Spleen (tissue), 11 donors: ENCODE data around the gene CCDC15. TPM values are rescaled to one million over a fixed set of nuclear protein-coding genes. Genes with fewer than 3 reads are reported as not detected.

Experiments
- DNase-seq: peaks from one replicate; pipeline ENCODE4 v3.0.0-alpha.2; 2020
- H3K27ac ChIP-seq, 8 donors: fragments of 200-600 bp; sonication (generic) in 7 of 8; 1 replicate in 4 of 8; 2 replicates in 4 of 8; pipeline versions ENCODE4 v1.5.0 to v1.8.0; 2016 to 2021; ENCODE audit warnings: inconsistent platforms in 4 of 8, mild to moderate bottlenecking in 4 of 8, moderate library complexity in 1 of 8
- H3K27me3 ChIP-seq, 7 donors: fragments of 200-600 bp; sonication (generic) in 6 of 7; replicated peaks in 1 of 7; 1 replicate in 4 of 7; 2 replicates in 3 of 7; pipeline versions ENCODE4 v1.5.0 to v1.8.0; 2016 to 2021; ENCODE audit warnings: inconsistent platforms in 3 of 7, mild to moderate bottlenecking in 1 of 7
- H3K36me3 ChIP-seq, 6 donors: fragments of 200-600 bp; sonication (generic) in 5 of 6; 1 replicate in 4 of 6; 2 replicates in 2 of 6; pipeline versions ENCODE4 v1.5.0 to v1.8.0; 2016 to 2021; ENCODE audit warnings: inconsistent platforms in 2 of 6
- H3K4me1 ChIP-seq, 6 donors: fragments of 200-600 bp; sonication (generic) in 5 of 6; 1 replicate in 3 of 6; 2 replicates in 3 of 6; pipeline versions ENCODE4 v1.5.0 to v1.8.0; 2016 to 2021; ENCODE audit warnings: inconsistent platforms in 3 of 6
- H3K4me3 ChIP-seq, 8 donors: fragments of 200-600 bp; sonication (generic) in 7 of 8; 1 replicate in 4 of 8; 2 replicates in 4 of 8; pipeline versions ENCODE4 v1.5.0 to v1.8.0; 2016 to 2021; ENCODE audit warnings: inconsistent platforms in 4 of 8, mild to moderate bottlenecking in 4 of 8, moderate library complexity in 2 of 8
- H3K9me3 ChIP-seq, 8 donors: fragments of 200-600 bp; sonication (generic) in 7 of 8; 1 replicate in 4 of 8; 2 replicates in 4 of 8; pipeline versions ENCODE4 v1.5.0 to v1.8.0; 2016 to 2021; ENCODE audit warnings: inconsistent platforms in 4 of 8
- POLR2A ChIP-seq, 3 donors: fragments of 450-650 bp; IDR thresholded peaks; one replicate each; pipeline ENCODE4 v1.5.1; 2017; ENCODE audit warnings: antibody characterized with exemption in 3 of 3, mild to moderate bottlenecking in 1 of 3
- POLR2AphosphoS5 ChIP-seq, 3 donors: sonication (generic); formaldehyde crosslinking; IDR thresholded peaks; one replicate each; pipeline ENCODE4 v1.5.1; 2017; ENCODE audit warnings: antibody characterized with exemption in 3 of 3
- WGBS, 5 donors: extraction: QIAGEN DNeasy Blood & Tissue Kit in 3 of 5; methylation state at CpG; one replicate each; pipeline versions ENCODE4 v1.1.5 to v1.1.7; 2013 to 2018; 5-methylcytosine and 5-hydroxymethylcytosine counted together
- intact Hi-C: fragments of 100-400 bp; cut with DNase I; formaldehyde crosslinking; loops from one replicate; pipeline ENCODE4 v1.15.0; 2023; ENCODE audit warnings: low total_unique reads
- polyA plus RNA-seq, 3 donors: library from polyadenylated mRNA; stranded (reverse); fragments of 200-250 nt; gene quantifications; one replicate each; pipeline ENCODE4 v1.2.1, GENCODE V29; 2013
- total RNA-seq, 7 donors: library from RNA; depleted of rRNA in 3 of 7; stranded (reverse); fragments of >200 nt in 3 of 7; fragmentation: NEBNext Ultra II Directional in 4 of 7; extraction: Animal tissue kit (Norgen Biotek cat#: 25700) in 4 of 7; gene quantifications; one replicate each; pipeline versions ENCODE4 v1.1.0 to v1.2.1, GENCODE V29; 2016 to 2021
- TF ChIP-seq, protein P1 (sequence below), 11 experiments: fragments of 200-600 bp in 7 of 11; fragments of 450-650 bp in 4 of 11; sonication (generic) in 4 of 11; IDR thresholded peaks in 8 of 11; conservative IDR thresholded peaks in 3 of 11; 1 replicate in 7 of 11; 2 replicates in 4 of 11; pipeline versions ENCODE4 v1.4.0 to v1.8.0; 2016 to 2021; ENCODE audit warnings: antibody characterized with exemption in 11 of 11, inconsistent platforms in 4 of 11, mild to moderate bottlenecking in 1 of 11
- donor health status: healthy with polysubstance abuse.
- donor health status: DM: no; HTN: no; CAD: no; lungs with moderate emphysema.
- donor health status: DM: no; HTN: no; CAD: no.
- donor health status: Bipolar disorder and iron deficiency.
- donor health status: healthy.
- donor health status: DM: no; HTN: no; CAD: no.
- donor health status: DM: yes; HTN: yes; CAD: no.

The CCDC15 gene
- total and polyA plus RNA-seq, 10 donors: 0.61 to 3.6 (median 2.2) TPM

DNA sequence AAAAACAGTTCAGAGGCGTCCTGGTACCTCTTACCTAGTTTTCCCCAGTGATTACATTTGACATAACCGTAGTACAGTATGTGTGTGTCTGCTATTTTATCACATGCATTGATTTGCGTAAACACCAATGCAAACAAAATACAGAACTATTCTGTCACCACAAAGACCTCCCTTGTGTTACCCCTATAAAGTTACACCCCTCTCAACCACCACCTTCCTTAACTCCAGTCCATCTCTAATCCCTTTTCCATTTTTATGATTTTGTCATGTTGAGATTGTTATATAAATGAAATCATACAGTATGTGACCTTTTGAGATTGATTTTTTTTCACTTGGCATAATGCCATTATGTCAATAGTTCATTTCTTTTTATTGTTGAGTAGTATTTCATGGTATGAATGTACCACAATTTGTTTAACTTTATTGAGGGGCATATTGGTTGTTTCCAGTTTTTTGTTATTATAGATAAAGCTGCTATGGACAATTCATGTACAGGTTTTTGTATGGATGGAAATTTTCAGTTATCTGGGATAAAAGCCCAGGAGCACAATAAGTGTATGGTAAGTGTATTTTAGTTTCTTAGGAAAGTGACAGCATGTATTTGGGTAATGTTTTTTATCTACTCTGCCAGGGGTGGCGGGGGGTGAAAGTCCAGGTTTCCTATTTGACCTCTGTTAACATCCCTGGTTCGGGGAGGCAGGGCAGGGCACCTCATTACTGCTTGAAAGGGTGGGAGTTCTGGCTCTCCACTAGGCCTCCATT lies 103.1 kb downstream of the CCDC15 start:
- Histone ChIP-seq H3K4me1 (peaks cover 0 to under 1% (median 0%) of the 10 kb centered on the region in 6 donors), H3K4me3 (no peak overlapping the region), H3K27me3 (peaks cover 0 to 5% (median 0%) of the 10 kb centered on the region in 7 donors), H3K27ac (no peak overlapping the region), H3K36me3 (no peaks in the 10 kb centered on the region), H3K9me3 (peaks cover 0 to 4% (median 0%) of the 10 kb centered on the region in 8 donors)
- no peak for DNase-seq
- no peak for TF ChIP-seq POLR2A (IDR thresholded peaks at IDR 0.05)
- TF ChIP-seq, protein P1, sequence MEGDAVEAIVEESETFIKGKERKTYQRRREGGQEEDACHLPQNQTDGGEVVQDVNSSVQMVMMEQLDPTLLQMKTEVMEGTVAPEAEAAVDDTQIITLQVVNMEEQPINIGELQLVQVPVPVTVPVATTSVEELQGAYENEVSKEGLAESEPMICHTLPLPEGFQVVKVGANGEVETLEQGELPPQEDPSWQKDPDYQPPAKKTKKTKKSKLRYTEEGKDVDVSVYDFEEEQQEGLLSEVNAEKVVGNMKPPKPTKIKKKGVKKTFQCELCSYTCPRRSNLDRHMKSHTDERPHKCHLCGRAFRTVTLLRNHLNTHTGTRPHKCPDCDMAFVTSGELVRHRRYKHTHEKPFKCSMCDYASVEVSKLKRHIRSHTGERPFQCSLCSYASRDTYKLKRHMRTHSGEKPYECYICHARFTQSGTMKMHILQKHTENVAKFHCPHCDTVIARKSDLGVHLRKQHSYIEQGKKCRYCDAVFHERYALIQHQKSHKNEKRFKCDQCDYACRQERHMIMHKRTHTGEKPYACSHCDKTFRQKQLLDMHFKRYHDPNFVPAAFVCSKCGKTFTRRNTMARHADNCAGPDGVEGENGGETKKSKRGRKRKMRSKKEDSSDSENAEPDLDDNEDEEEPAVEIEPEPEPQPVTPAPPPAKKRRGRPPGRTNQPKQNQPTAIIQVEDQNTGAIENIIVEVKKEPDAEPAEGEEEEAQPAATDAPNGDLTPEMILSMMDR (IDR thresholded peaks at IDR 0.05 in 8 of 11, conservative IDR thresholded peaks at IDR 0.05 in 3 of 11): no peak
- TF ChIP-seq POLR2AphosphoS5 (IDR thresholded peaks at IDR 0.05): no peak
- intact Hi-C loops: no loop called here
- 82 to 91% (median 88%) methylated on average over 5 of the region's 5 CpGs for WGBS, 5 donors

DNA sequence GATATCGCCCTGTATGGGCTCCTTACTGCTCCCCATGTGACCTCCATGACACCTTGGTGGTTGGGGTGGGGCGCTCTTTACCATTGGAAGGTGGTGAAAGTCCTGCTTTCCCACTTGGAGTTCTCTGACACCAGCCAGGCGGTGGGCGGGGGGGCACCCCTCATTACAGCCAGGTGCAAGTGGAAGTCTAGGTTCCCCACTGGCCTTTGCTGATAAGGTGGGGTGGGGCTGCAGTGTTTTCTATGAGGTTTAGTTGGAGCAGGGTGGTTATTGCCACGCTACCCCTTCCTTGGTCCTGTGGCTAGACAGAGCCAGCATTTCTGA lies 103.7 kb downstream of the CCDC15 start:
- no peak for TF ChIP-seq POLR2A (IDR thresholded peaks at IDR 0.05)
- no peak for TF ChIP-seq POLR2AphosphoS5 (IDR thresholded peaks at IDR 0.05)
- TF ChIP-seq, protein P1 (IDR thresholded peaks at IDR 0.05 in 8 of 11, conservative IDR thresholded peaks at IDR 0.05 in 3 of 11): no peak
- WGBS, 5 donors: 93 to 97% (median 95%) methylated on average over 5 of the region's 5 CpGs
- no peak for DNase-seq
- no peak overlapping the region for H3K4me3 ChIP-seq
- intact Hi-C loops: no loop called here
- H3K4me1 ChIP-seq: peaks cover 0 to 5% (median 0%) of the 10 kb centered on the region in 6 donors
- no peak overlapping the region for H3K27ac ChIP-seq
- no peaks in the 10 kb centered on the region for H3K36me3 ChIP-seq
- peaks cover 0 to 11% (median 0%) of the 10 kb centered on the region in 7 donors for H3K27me3 ChIP-seq
- peaks cover 0 to 4% (median 0%) of the 10 kb centered on the region in 8 donors for H3K9me3 ChIP-seq

DNA sequence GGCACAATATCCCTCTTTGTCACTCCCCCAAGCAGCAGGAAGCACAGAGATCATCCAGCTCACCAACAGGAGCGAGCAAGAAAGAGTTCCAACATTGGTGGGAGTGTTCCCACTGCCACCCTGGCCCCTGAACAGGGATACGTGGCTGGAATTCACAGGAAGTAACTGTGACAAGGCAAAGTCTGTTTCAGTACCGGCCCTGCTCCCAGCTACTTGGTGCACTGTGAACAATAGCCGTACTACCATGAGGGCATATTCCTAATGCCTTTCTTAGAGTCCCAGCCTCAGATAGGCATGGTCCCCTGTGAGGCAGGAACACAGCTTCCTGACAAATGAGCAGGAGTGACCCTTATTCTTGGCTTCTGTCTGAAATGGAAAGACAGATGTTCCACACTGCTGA lies 107.3 kb downstream of the CCDC15 start:
- TF ChIP-seq POLR2A (IDR thresholded peaks at IDR 0.05) (no peak), POLR2AphosphoS5 (IDR thresholded peaks at IDR 0.05) (no peak)
- TF ChIP-seq, protein P1 (IDR thresholded peaks at IDR 0.05 in 8 of 11, conservative IDR thresholded peaks at IDR 0.05 in 3 of 11): no peak
- intact Hi-C loops: no loop called here
- H3K27ac ChIP-seq: no peak overlapping the region
- no peaks in the 10 kb centered on the region for H3K36me3 ChIP-seq
- H3K9me3 ChIP-seq: peaks cover 0 to 1% (median 0%) of the 10 kb centered on the region in 8 donors
- H3K4me3 ChIP-seq: no peak overlapping the region
- WGBS, 5 donors: 65 to 86% (median 82%) methylated on average over 4 of the region's 4 CpGs
- peaks cover 0 to 30% (median 15%) of the 10 kb centered on the region in 6 donors for H3K4me1 ChIP-seq
- peaks cover 0 to 28% (median 0%) of the 10 kb centered on the region in 7 donors for H3K27me3 ChIP-seq
- DNase-seq: no peak

DNA sequence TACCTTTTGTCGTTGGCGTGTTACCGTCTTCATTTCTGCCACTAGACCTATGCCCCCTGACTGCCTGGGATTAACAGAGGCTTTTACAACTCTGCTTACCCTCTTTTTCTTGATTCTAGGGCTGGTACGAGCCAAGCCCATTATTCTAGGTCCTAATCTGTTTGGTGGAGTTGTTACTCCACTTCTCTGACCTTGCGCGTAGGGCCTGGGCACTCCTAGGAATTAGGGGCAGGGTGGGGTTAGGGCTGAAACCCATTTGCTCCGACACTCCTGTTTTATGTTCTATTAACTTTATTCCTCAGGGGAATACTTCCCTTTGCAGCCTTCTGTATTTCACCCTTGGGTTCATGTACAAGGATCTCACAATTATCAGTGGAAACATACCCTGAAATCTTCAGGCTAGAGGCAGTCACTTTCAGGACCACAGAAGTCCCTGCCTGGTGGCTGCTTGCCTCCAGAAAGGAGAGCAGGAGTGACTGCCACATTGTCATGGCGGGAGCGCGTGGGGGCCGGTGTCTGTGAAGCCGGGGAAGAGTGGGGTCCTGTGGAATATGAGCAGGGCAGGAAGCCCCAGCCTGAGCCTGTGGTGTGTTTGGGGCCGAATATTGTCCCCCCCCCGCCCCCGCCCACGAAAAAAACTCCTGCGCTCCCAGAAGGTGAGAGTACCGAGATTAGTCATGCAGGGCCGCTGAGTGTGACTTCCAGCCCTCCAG lies 108.4 kb downstream of the CCDC15 start:
- WGBS, 5 donors: 42 to 46% (median 44%) methylated on average over 17 to 19 of the region's 19 CpGs
- DNase-seq: no peak
- Histone ChIP-seq H3K27me3 (peaks cover 0 to 28% (median 0%) of the 10 kb centered on the region in 7 donors), H3K9me3 (no peaks in the 10 kb centered on the region), H3K4me3 (peak overlapping the region; percentile 46 to 78 (median 56)), H3K36me3 (no peaks in the 10 kb centered on the region), H3K27ac (peak overlapping the region; percentile 27 to 92 (median 84)), H3K4me1 (peaks cover 0 to 34% (median 15%) of the 10 kb centered on the region in 6 donors)
- TF ChIP-seq POLR2A (IDR thresholded peaks at IDR 0.05): no peak
- no peak for TF ChIP-seq POLR2AphosphoS5 (IDR thresholded peaks at IDR 0.05)
- TF ChIP-seq, protein P1 (IDR thresholded peaks at IDR 0.05 in 8 of 11, conservative IDR thresholded peaks at IDR 0.05 in 3 of 11): no peak
- intact Hi-C loops: no loop called here
